ENCODE results near the gene SENP8. TPM values are rescaled to one million over a fixed set of nuclear protein-coding genes. Genes with fewer than 3 reads are reported as not detected.
"Not testable (repeated sequence)": the region's sequence is repeated elsewhere in the genome, so short reads cannot be mapped to it uniquely, and the experiment has no call there.

SENP8 gene
- total RNA-seq: 1.3 and 2.2 TPM in 2 replicates

GRCh38 chr15:72118017-72118978, at the start of gene SENP8, which contains the start of gene MYO9A:
Gene SENP8, plus strand, starts transcription at chr15:72118403. Its CDS starts 21,221 bp downstream, at chr15:72139624.
Gene MYO9A, minus strand, starts transcription at chr15:72118150. Its CDS starts 71,587 bp downstream, at chr15:72046563.
- peak; percentile 91 for DNase-seq (ENCODE audit: low read depth, low spot score)

DNA sequence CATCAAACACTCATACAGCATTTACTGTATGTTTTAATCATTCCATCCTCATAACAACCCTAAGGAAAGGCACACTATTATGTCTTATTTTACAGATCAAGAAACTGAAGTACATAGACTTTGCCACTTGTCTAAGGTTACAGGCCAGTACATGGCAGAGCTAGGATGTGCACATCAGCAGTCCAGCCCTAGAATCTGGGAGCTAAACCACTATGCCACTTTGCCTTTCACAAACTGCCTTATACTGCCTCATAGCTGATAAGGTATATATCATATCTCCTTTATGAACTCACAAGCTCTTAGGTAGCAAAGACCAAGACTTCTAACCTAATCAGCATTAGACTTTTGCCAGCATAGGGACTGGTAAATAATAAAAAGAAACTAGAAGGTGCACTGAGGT, 49.3 kb upstream of the SENP8 start:
- no peak for DNase-seq (ENCODE audit: low read depth, low spot score)

DNA sequence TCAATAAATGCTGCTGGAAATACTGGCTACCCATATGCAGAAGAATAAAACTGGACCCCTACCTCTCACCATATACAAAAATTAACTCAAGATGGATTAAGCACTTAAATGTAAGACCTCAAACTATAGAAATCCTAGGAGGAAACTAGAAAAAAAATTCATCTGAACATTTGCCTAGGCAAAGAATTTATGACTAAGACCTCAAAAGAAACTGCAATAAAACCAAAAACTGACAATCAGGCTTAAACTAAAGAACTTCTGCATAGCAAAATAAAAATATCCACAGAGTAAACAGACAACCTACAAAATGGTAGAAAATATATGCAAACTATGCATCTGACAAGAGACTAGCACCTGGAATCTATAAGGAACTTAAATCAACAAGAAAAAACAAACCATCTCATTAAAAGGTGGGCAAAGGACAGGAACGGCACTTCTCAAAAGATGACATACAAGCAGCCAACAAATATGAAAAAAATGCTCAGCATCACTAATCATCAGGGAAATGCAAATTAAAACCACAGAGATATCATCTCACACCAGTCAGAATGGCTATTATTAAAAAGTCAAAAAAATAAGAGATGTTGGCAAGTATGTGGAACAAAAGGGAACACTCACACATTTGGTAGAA, 47.3 kb upstream of the SENP8 start:
- DNase-seq (ENCODE audit: low read depth, low spot score): no peak

DNA sequence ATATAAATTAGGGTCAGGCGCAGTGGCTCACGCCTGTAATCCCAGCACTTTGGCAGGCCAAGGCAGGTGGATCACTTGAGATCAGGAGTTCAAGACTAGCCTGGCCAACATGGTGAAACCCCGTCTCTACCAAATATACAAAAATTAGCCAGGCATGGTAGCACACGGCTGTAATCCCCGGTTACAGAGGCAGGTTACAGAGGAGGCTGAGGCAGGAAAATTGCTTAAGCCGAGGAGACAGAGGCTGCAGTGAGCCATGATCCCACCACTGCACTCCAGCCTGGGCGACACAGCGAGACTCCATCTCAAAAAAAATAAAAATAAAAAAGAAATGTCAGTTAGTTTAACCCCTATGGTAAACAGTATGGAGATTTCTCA, 46.8 kb upstream of the SENP8 start:
- not testable (repeated sequence) for DNase-seq (ENCODE audit: low read depth, low spot score)

- DNase-seq (ENCODE audit: low read depth, low spot score): no peak
Observed at GRCh38 chr15:72074335-72075060, 43.7 kb upstream of the SENP8 start.

DNA sequence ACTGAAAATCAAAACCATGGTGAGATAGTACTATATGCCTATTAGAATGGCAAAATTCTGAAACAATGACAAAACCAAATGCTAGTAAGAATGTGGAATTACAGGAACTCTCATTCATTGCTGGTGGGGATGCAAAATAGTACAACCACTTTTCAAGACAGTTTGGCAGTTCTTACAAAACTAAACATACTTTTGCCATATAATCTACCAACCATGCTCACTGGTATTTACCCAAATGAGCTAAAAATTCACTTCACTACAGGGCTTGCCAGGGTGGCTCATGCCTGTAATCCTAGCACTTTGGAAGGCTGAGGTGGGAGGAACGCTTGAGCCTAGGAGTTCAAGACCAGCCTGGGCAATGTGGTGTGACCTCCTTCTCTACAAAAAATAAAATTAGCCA, 40.3 kb upstream of the SENP8 start:
- DNase-seq (ENCODE audit: low read depth, low spot score): no peak

DNA sequence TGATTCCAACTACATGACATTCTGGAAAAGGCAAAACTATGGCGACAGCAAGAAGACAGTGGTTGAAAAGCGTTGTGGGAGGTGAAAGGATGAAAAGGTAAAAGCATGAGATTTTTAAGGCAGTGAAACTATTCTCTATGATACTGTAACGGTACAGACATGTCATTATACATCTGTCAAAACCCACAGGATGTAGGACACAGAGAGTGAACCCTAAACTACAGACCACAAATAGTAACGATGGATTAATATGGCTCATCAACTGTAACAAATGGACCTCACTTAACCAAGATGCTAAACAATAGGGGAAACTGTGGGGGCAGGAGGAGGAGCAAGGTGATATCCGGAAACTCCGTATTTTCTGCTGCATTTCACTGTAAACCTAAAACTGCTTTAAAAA, 39.3 kb upstream of the SENP8 start:
- no peak for DNase-seq (ENCODE audit: low read depth, low spot score)

- DNase-seq (ENCODE audit: low read depth, low spot score): no peak
Observed at GRCh38 chr15:72082176-72082575, 36.0 kb upstream of the SENP8 start.

DNA sequence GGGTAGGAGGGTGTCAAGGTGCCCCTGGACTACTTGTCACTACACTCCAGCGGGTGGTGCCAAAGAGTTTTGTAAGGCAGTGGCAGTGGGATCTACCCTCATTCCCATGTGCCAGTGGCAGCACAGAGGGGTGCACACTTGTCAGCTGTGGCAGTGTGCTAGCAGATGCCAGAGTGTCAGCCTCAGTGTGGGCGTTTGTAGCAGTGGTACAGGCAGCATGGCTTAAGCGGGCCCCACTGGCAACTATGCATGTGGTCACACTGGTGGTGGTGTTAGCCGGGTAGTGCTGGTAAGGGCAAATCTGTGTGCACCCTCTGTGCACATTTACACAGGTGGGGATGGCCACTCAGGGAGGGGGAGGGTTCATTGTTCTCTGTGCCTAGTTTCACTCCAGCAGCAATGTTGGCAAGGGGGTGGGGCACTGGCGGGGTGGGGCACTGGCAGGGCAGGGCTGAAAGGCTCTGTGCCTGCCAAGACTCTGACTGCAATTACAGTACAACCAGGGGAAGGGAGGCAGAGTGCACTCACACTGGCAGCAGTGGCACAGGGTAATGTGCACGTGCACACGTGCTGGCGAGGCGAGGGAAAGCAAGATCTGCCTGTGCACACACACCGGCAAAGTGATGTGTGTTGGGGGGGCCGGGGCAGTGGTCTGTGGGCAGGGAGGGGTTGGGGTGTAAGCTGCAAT, 32.0 kb upstream of the SENP8 start:
- no peak for DNase-seq (ENCODE audit: low read depth, low spot score)

DNA sequence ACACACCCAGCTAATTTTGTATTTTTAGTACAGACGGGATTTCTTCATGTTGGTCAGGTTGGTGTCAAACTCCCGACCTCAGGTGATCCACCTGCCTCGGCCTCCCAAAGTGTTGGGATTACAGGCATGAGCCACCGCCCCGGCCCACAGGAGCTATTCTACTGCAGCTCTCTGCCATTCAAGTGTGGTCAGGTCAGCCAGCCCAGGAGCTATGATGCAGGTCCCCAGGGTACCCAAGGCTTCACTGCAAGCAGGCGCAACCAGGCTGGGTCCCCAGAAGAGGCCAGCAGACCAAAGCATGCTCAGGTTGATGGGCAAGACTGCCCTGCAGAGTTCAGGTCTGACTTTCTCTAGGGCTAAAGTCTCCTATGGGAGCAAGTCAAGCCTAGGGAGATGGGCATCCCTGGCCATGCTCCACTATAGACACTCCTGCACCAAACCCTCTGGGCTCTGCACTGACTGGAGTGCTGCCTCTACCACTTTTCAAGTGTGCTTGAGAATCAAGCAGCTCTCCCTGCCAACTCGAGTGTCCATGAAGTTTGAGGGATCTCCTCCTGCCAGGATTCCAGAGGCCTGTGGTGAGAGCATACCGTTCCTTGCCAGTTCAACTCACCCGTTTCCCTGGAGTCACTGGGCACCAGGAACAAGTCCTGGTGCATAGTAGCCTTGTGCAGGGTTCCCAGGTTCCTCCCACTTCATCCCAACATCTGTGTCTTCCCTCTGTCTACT, 31.1 kb upstream of the SENP8 start:
- no peak for DNase-seq (ENCODE audit: low read depth, low spot score)

- no peak for DNase-seq (ENCODE audit: low read depth, low spot score)
Observed at GRCh38 chr15:72092006-72092405, 26.2 kb upstream of the SENP8 start.

DNA sequence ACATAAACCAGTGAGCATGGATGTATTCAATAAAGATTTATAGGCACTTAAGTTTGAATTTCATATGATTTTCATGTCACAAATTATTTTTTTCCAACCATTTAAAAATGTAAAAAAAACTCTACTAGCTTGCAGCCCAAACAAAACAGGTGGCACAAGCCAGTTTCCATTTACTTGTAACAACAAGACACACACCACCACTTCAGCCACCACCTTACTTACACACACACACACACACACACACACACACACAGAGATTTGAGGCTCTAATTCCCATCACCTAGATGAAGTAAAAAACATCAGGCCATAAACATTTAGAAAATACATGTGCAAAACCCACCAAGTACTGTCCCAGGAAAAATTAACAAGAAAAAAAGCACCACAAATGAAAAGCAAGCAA, 25.5 kb upstream of the SENP8 start:
- DNase-seq (ENCODE audit: low read depth, low spot score): no peak

DNA sequence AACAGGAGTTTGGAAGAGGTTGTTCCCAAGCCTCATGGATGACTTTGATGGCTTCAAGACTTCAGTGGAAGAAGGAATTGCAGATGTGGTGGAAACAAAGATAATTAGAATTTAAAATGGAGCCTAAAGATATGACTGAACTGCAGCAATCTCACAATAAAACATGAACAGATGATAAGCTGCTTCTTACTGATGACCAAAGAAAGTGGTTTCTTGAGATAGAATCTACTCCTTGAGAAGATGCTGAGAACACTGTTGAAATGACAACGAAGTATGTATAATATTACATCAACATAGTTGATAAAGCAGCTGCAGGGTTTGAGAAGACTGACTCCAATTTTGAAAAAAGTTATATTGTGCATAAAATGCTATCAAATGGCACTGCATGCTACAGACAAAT, 21.4 kb upstream of the SENP8 start:
- no peak for DNase-seq (ENCODE audit: low read depth, low spot score)

DNA sequence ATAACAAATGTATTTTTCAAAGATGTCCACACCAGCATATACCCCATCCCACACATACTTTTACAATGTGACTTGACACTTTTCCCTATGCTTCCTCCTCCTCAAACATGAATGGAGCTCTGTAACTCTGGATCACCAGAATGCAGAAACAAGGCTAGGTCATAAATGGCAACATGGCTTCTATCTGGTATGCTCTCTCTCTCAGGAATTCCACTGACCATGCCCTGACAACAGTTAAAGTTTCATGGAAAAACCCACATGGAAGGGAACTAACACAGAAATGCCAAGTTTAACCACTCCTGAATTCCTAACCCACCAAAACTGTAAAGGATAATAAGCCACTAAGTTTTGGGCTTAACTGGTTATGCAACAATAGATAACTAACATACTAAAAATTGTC, 20.2 kb upstream of the SENP8 start:
- DNase-seq (ENCODE audit: low read depth, low spot score): no peak

GRCh38 chr15:72099155-72099554, 19.0 kb upstream of the SENP8 start:
- no peak for DNase-seq (ENCODE audit: low read depth, low spot score)

GRCh38 chr15:72100551-72100950, 17.7 kb upstream of the SENP8 start:
- DNase-seq (ENCODE audit: low read depth, low spot score): not testable (repeated sequence)

DNA sequence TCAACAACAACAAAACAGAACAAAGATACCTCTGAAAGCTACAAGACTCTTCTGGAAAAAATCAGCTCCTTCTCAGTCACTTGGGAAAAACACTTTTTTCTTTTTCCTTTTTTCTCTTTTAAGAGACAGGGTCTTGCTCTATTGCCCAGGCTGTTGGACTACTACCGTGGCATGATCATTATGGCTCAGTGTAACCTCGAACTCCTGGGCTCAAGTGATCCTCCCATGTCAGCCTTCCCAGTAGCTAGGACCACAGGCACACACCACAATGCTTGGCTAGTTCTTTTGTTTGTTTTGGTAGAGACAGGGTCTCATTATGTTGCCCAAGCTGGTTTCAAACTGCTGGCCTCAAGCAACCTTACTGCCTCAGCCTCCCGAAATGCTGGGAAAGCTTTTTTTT, 13.1 kb upstream of the SENP8 start:
- no peak for DNase-seq (ENCODE audit: low read depth, low spot score)

DNA sequence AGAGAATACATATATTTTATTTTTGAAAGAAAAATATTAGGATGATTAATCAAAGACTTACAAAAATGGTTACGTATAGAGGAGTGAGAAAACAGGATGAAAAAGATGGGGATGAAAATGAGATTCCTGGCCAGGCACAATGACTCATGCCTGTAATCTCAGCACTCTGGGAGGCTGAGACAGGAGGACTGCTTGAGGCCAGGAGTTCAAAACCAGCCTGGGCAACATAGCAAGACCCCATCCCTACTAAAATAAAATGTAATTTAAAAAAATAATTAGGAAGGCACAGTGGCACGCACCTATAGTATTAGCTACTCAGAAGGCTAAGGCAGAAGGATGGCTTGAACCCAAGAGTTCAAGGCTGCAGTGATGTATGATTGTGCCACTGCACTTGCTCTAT, 12.1 kb upstream of the SENP8 start:
- DNase-seq (ENCODE audit: low read depth, low spot score): no peak

DNA sequence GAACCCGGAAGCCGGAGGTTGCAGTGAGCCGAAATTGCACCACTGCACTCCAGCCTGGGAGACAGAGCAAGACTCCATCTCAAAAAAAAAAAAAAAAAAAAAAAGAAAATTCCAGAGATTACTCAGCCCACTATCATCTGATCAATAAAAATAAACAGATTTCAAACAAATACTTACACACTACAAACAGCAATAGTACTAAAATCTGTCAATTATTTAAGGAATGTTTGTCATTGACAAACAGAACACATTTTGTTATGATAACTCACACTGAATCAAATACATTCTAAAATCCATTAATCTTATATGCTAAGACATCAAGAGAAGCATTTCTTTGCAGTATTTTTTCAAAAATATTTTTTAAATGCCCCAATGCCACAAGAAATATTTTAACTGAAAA, 7.8 kb upstream of the SENP8 start:
- no peak for DNase-seq (ENCODE audit: low read depth, low spot score)

GRCh38 chr15:72112116-72112515, 6.1 kb upstream of the SENP8 start:
- no peak for DNase-seq (ENCODE audit: low read depth, low spot score)

DNA sequence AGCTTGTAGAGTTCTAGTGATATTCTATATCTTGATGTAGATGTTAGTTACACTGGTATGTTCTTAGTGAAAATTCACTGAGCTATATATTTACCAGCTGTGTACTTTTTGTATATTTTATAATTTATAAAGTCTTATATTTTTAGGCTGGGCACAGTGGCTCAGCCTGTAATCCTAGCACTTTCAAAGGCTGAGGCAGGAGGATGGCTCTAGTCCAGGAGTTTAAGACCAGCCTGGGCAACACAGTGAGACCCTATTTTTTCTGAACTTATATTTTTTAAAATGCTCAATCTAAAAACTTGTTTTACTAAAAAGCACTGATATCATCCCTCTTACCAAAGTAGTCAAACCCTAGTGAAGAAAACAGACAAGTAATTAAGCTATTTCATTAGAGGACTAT, 5.4 kb upstream of the SENP8 start:
- no peak for DNase-seq (ENCODE audit: low read depth, low spot score)

All from pulmonary artery endothelial cell (primary cell).